GM21576 (cell line): ENCODE results near the gene FAM193B.

Experiments
- ATAC-seq: cut with Tn5 transposase; IDR thresholded peaks from one replicate; pipeline ENCODE4 v1.9.1; 2021; ENCODE audit warnings: mild to moderate bottlenecking, moderate library complexity; ENCODE audit not compliant: unreplicated experiment

FAM193B gene

GRCh38 chr5:177473443-177474001 lies 80.8 kb downstream of the FAM193B start, which contains the start of gene DBN1:
DBN1 (minus strand) TSS chr5:177473634; CDS start chr5:177473521, 113 bp downstream.
- ATAC-seq: no peak

- peak; percentile 43 for ATAC-seq
These were observed 81.6 kb downstream of the FAM193B start for GRCh38 chr5:177472460-177473442.

GRCh38 chr5:177471610-177472356 lies 82.6 kb downstream of the FAM193B start:
- no peak for ATAC-seq

GRCh38 chr5:177470759-177471536 lies 83.4 kb downstream of the FAM193B start:
- ATAC-seq: no peak
